ENCODE measurements around the gene EFNA5. TPM values are rescaled to one million over a fixed set of nuclear protein-coding genes. Genes with fewer than 3 reads are reported as not detected.
A peak's percentile ranks its signal among the peaks of the same experiment; 100 is the strongest.
"Not testable (repeated sequence)": the region's sequence is repeated elsewhere in the genome, so short reads cannot be mapped to it uniquely, and the experiment has no call there.

EFNA5 gene
- total and polyA plus RNA-seq, 2 experiments from 2014 or later = 0.64 to 0.86 TPM

DNA sequence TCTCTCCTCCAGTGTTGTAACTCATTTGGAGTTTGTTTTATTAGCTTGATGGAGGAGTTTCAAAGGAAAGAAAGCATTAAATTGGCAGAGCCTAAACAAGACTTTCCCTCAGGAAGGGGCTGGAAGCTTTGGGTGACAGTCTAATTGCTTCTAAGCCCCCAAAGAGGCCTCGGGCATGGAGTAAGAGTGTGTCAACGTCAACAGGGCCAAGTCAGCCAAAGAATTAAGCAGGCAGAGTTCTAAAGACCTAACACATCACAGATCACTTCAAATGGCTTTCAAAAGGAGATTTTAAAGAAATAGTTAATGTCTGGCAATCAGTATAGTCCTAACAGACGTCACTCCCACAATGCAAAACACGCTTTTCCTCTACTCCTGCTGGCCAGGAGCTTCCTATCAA lies 234.5 kb downstream of the EFNA5 start:
- Histone ChIP-seq H3K9me3 (ENCODE audit: low read depth) (no peaks in the 10 kb centered on the region), H3K36me3 (ENCODE audit: low read depth) (no peaks in the 10 kb centered on the region), H3K9ac (no peak overlapping the region), H3K4me1 (ENCODE audit: insufficient read depth) (peaks cover 5% of the 10 kb centered on the region), H3F3A (ENCODE audit: insufficient read depth) (no peaks in the 10 kb centered on the region), H3K9me2 (ENCODE audit: insufficient read depth) (no peaks in the 10 kb centered on the region), H3K4me2 (ENCODE audit: unreplicated experiment) (no peak overlapping the region), H4K20me1 (ENCODE audit: insufficient read depth) (no peaks in the 10 kb centered on the region), H3K27me3 (replicated peaks; ENCODE audit: insufficient read depth) (peaks cover 8% of the 10 kb centered on the region), H2AFZ (no peak overlapping the region), H3K27ac (no peak overlapping the region), H3K4me3 (no peak overlapping the region), H3K79me2 (ENCODE audit: insufficient read depth) (no peaks in the 10 kb centered on the region)
- WGBS, 2 experiments (ENCODE audit: low coverage in 1 of 2, low lambda C conversion rate in 2 of 2, missing lambda C conversion rate in 2 of 2) = 35 to 36% methylated on average over 4 of the region's 4 CpGs
- in situ Hi-C loops (cut with MboI) = no loop called here
- DNase-seq = no peak
- TF ChIP-seq EZH2phosphoT487 (IDR thresholded peaks at IDR 0.05; ENCODE audit: insufficient read depth, low read depth) = no peak
- no peak for TF ChIP-seq EZH2 (IDR thresholded peaks at IDR 0.05; ENCODE audit: insufficient read depth, poor library complexity, severe bottlenecking)

DNA sequence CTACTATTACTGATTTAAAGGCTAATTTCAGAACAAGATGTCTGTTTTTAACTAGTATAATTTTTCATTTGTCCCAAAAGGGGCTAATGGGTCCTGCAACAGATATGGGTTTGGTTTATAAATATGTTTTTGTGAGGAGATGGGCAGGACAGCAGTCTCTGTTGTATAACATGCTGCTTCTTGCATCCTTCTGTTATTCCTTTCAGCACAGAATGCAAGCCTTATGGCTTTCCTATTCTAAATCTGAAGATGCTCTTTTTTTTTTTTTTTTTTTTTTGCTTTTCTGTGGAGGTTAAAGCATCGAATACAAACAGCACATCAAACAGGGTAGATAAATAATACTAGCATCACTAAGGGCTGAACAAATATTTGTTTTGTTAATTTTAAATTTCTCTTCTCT lies 235.7 kb downstream of the EFNA5 start:
- Histone ChIP-seq H3K27me3 (replicated peaks; ENCODE audit: insufficient read depth) (no peaks in the 10 kb centered on the region; the same call in 1 of the 2 replicates), H3K79me2 (ENCODE audit: insufficient read depth) (no peaks in the 10 kb centered on the region), H3K27ac (no peak overlapping the region), H3K4me1 (ENCODE audit: insufficient read depth) (peaks cover 5% of the 10 kb centered on the region), H3K9me2 (ENCODE audit: insufficient read depth) (no peaks in the 10 kb centered on the region), H3K4me2 (ENCODE audit: unreplicated experiment) (no peak overlapping the region), H3K36me3 (ENCODE audit: low read depth) (no peaks in the 10 kb centered on the region), H2AFZ (no peak overlapping the region), H4K20me1 (ENCODE audit: insufficient read depth) (no peaks in the 10 kb centered on the region), H3K9ac (no peak overlapping the region), H3K4me3 (no peak overlapping the region), H3F3A (ENCODE audit: insufficient read depth) (no peaks in the 10 kb centered on the region), H3K9me3 (ENCODE audit: low read depth) (no peaks in the 10 kb centered on the region)
- no peak for DNase-seq
- 63 to 85% methylated on average over 1 of the region's 1 CpG for WGBS, 2 experiments (ENCODE audit: low coverage in 1 of 2, low lambda C conversion rate in 2 of 2, missing lambda C conversion rate in 2 of 2)
- in situ Hi-C loops (cut with MboI) = no loop called here
- TF ChIP-seq EZH2 (IDR thresholded peaks at IDR 0.05; ENCODE audit: insufficient read depth, poor library complexity, severe bottlenecking) (no peak), EZH2phosphoT487 (IDR thresholded peaks at IDR 0.05; ENCODE audit: insufficient read depth, low read depth) (no peak)

DNA sequence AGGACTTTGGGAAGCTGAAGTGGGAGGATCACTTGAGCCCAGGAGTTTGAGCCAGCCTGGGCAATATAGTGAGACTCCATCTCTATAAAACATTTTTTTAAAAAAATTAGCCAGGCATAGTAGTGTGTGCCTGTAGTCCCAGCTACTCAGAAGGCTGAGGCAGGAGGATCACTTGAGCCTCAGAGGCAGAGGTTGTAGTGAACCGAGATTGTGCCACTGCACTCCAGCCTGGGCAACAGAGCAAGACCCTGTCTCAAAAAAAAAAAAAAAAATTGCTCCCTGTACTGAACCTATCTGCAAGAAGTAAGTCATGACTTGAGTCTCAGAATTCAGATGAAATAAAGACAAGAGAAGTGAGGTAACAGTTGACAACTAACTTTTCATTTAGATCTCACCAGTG lies 237.1 kb downstream of the EFNA5 start:
- H3K79me2 ChIP-seq (ENCODE audit: insufficient read depth); H3K9me3 ChIP-seq (ENCODE audit: low read depth); H3K27me3 ChIP-seq (replicated peaks; ENCODE audit: insufficient read depth); H3F3A ChIP-seq (ENCODE audit: insufficient read depth); H3K9me2 ChIP-seq (ENCODE audit: insufficient read depth); H3K9ac ChIP-seq; in situ Hi-C loops (cut with MboI); H3K4me1 ChIP-seq (ENCODE audit: insufficient read depth); H3K27ac ChIP-seq; H3K36me3 ChIP-seq (ENCODE audit: low read depth); H3K4me2 ChIP-seq (ENCODE audit: unreplicated experiment); DNase-seq; H3K4me3 ChIP-seq; H2AFZ ChIP-seq; H4K20me1 ChIP-seq (ENCODE audit: insufficient read depth): not testable (repeated sequence)
- 78 to 81% methylated on average over 1 of the region's 1 CpG for WGBS, 2 experiments (ENCODE audit: low coverage in 1 of 2, low lambda C conversion rate in 2 of 2, missing lambda C conversion rate in 2 of 2)

DNA sequence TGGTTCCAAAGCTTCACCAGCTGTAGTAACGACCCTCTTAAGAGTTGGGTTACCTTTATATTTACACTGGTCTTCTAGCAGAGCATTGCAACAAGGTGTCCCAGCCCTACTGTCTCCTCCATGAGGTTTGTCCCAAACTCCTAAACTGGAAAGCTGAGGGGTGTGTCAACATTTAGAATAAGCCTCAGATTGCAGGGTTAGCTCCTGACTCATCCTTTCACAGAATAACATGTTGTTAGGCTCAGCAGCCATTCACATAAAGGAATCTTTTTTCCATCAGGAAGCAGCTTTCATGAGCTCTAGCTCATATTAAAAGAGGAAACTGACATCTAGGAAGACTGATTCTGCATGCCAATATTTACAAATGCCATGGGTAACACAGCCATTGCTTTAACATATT lies 238.7 kb downstream of the EFNA5 start:
- TF ChIP-seq EZH2 (IDR thresholded peaks at IDR 0.05; ENCODE audit: insufficient read depth, poor library complexity, severe bottlenecking) = no peak
- TF ChIP-seq EZH2phosphoT487 (IDR thresholded peaks at IDR 0.05; ENCODE audit: insufficient read depth, low read depth) = no peak
- H3K9me2 ChIP-seq (ENCODE audit: insufficient read depth) = no peaks in the 10 kb centered on the region
- H3K4me2 ChIP-seq (ENCODE audit: unreplicated experiment) = peak overlapping the region; percentile 21
- H3F3A ChIP-seq (ENCODE audit: insufficient read depth) = no peaks in the 10 kb centered on the region
- no peak overlapping the region for H3K27ac ChIP-seq
- H3K79me2 ChIP-seq (ENCODE audit: insufficient read depth) = no peaks in the 10 kb centered on the region
- H3K9me3 ChIP-seq (ENCODE audit: low read depth) = no peaks in the 10 kb centered on the region
- H4K20me1 ChIP-seq (ENCODE audit: insufficient read depth) = no peaks in the 10 kb centered on the region
- no peak overlapping the region for H3K4me3 ChIP-seq
- H3K4me1 ChIP-seq (ENCODE audit: insufficient read depth) = peaks cover 5% of the 10 kb centered on the region
- in situ Hi-C loops (cut with MboI) = no loop called here
- H3K27me3 ChIP-seq (replicated peaks; ENCODE audit: insufficient read depth) = no peaks in the 10 kb centered on the region
- no peaks in the 10 kb centered on the region for H3K36me3 ChIP-seq (ENCODE audit: low read depth)
- 8 to 17% methylated on average over 1 of the region's 1 CpG for WGBS, 2 experiments (ENCODE audit: low coverage in 1 of 2, low lambda C conversion rate in 2 of 2, missing lambda C conversion rate in 2 of 2)
- no peak overlapping the region for H3K9ac ChIP-seq
- peak; percentile 58 for DNase-seq
- no peak overlapping the region for H2AFZ ChIP-seq

DNA sequence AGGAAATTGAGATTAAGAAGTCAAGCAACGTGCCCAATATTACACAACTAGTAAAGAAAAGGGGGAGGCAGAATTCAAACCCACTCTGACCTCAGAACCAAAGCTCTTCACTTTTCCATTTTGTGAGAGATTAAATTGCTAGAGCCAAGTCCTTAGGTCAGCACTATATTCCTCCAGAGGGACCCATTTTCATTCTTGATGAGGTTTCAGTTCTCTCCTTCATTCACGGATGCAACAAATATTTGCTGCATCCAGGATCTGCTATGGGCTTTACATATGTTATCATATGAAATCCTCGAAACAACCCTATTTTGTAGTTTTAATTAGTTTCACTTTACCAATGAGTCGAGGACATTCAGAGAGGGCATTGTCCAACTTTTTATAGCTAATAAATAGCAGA lies 239.2 kb downstream of the EFNA5 start:
- in situ Hi-C loops (cut with MboI) = no loop called here
- H3K4me2 ChIP-seq (ENCODE audit: unreplicated experiment) = peak overlapping the region; percentile 21
- WGBS, 2 experiments (ENCODE audit: low coverage in 1 of 2, low lambda C conversion rate in 2 of 2, missing lambda C conversion rate in 2 of 2) = 60 to 66% methylated on average over 4 of the region's 4 CpGs

More for the DNA sequence above, 239.2 kb downstream of the EFNA5 start:
- Histone ChIP-seq H4K20me1 (ENCODE audit: insufficient read depth) (no peaks in the 10 kb centered on the region), H3K27me3 (replicated peaks; ENCODE audit: insufficient read depth) (no peaks in the 10 kb centered on the region), H3K4me1 (ENCODE audit: insufficient read depth) (peaks cover 5% of the 10 kb centered on the region), H3F3A (ENCODE audit: insufficient read depth) (peaks cover under 1% of the 10 kb centered on the region; the same call in 1 of the 2 replicates), H3K36me3 (ENCODE audit: low read depth) (no peaks in the 10 kb centered on the region), H3K4me3 (no peak overlapping the region), H2AFZ (no peak overlapping the region), H3K9me2 (ENCODE audit: insufficient read depth) (no peaks in the 10 kb centered on the region), H3K79me2 (ENCODE audit: insufficient read depth) (no peaks in the 10 kb centered on the region), H3K9ac (no peak overlapping the region), H3K9me3 (ENCODE audit: low read depth) (no peaks in the 10 kb centered on the region), H3K27ac (no peak overlapping the region)
- DNase-seq = no peak
- TF ChIP-seq EZH2 (IDR thresholded peaks at IDR 0.05; ENCODE audit: insufficient read depth, poor library complexity, severe bottlenecking) (no peak), EZH2phosphoT487 (IDR thresholded peaks at IDR 0.05; ENCODE audit: insufficient read depth, low read depth) (no peak)
